Astrocyte (in vitro differentiated cells and primary cell): ENCODE measurements around the gene LRRC4C. TPM values are rescaled to one million over a fixed set of nuclear protein-coding genes. Genes with fewer than 3 reads are reported as not detected.

Experiments used
- DNase-seq: peaks from one replicate; pipeline ENCODE4 v3.0.0-alpha.2; 2010; ENCODE audit warnings: low read depth
- FAIRE-seq: peaks from 2 replicates; lab custom pipeline; 2011; peaks lifted over from hg19 to GRCh38; lab: Jason Lieb, UNC
- H2AFZ ChIP-seq: 2 replicates; pipeline ENCODE4 v1.6.0; 2012; ENCODE audit warnings: low read depth, low read length, inconsistent platforms
- H3K27ac ChIP-seq: 2 replicates; pipeline ENCODE4 v1.5.1; 2011; ENCODE audit warnings: low read depth, low read length, inconsistent platforms
- H3K27me3 ChIP-seq: 2 replicates; pipeline ENCODE4 v1.6.0; 2011; ENCODE audit warnings: low read length, inconsistent platforms; ENCODE audit not compliant: insufficient read depth
- H3K36me3 ChIP-seq: 2 replicates; pipeline ENCODE4 v1.5.1; 2011; ENCODE audit warnings: low read length, inconsistent platforms; ENCODE audit not compliant: insufficient read depth
- H3K4me1 ChIP-seq: 2 replicates; pipeline ENCODE4 v1.5.1; 2011; ENCODE audit warnings: low read length, inconsistent platforms; ENCODE audit not compliant: insufficient read depth
- H3K4me2 ChIP-seq: 2 replicates; pipeline ENCODE4 v1.6.0; 2012; ENCODE audit warnings: low read length, inconsistent platforms
- H3K4me3 ChIP-seq: 2 replicates; pipeline ENCODE4 v1.5.1; 2011; ENCODE audit warnings: low read depth, mild to moderate bottlenecking, low read length, inconsistent platforms; ENCODE audit not compliant: insufficient read depth
- H3K79me2 ChIP-seq: 2 replicates; pipeline ENCODE4 v1.6.0; 2012; ENCODE audit warnings: mild to moderate bottlenecking, low read length, inconsistent platforms; ENCODE audit not compliant: insufficient read depth
- H3K9ac ChIP-seq: 2 replicates; pipeline ENCODE4 v1.6.0; 2012; ENCODE audit warnings: mild to moderate bottlenecking, low read length, inconsistent platforms
- H3K9me3 ChIP-seq: 2 replicates; pipeline ENCODE4 v1.5.1; 2012; ENCODE audit warnings: low read depth, mild to moderate bottlenecking, low read length, inconsistent platforms; ENCODE audit not compliant: insufficient read depth
- H4K20me1 ChIP-seq: 2 replicates; pipeline ENCODE4 v1.6.0; 2012; ENCODE audit warnings: low read length, inconsistent platforms; ENCODE audit not compliant: insufficient read depth
- H3K27ac Mint-ChIP-seq: one replicate; pipeline ENCODE4 v1.8.0; 2021; ENCODE audit warnings: mild to moderate bottlenecking, mixed read lengths; ENCODE audit not compliant: unreplicated experiment
- H3K27me3 Mint-ChIP-seq: one replicate; pipeline ENCODE4 v1.8.0; 2021; ENCODE audit warnings: low read depth, mixed read lengths; ENCODE audit not compliant: unreplicated experiment
- H3K36me3 Mint-ChIP-seq: one replicate; pipeline ENCODE4 v1.8.0; 2021; ENCODE audit warnings: low read depth, mixed read lengths; ENCODE audit not compliant: unreplicated experiment
- H3K4me1 Mint-ChIP-seq: one replicate; pipeline ENCODE4 v1.8.0; 2021; ENCODE audit warnings: low read depth, mixed read lengths; ENCODE audit not compliant: unreplicated experiment
- H3K4me3 Mint-ChIP-seq: one replicate; pipeline ENCODE4 v1.8.0; 2021; ENCODE audit warnings: mild to moderate bottlenecking, moderate library complexity, mixed read lengths; ENCODE audit not compliant: unreplicated experiment
- H3K9me3 Mint-ChIP-seq: one replicate; pipeline ENCODE4 v1.8.0; 2021; ENCODE audit warnings: mild to moderate bottlenecking, mixed read lengths; ENCODE audit not compliant: unreplicated experiment
- EZH2 ChIP-seq: IDR thresholded peaks from 2 replicates; pipeline ENCODE4 v1.6.1; 2012; ENCODE audit warnings: mild to moderate bottlenecking, low read length, inconsistent platforms; ENCODE audit not compliant: insufficient read depth
- total RNA-seq: library from RNA; stranded (reverse); gene quantifications from 2 replicates; pipeline ENCODE4 v1.2.1, GENCODE V29; 2021
- TF ChIP-seq, protein P1 (sequence below): IDR thresholded peaks from 2 replicates; pipeline ENCODE4 v1.5.1; 2011; ENCODE audit warnings: low read depth, mild to moderate bottlenecking, inconsistent platforms, low read length, moderate library complexity; ENCODE audit not compliant: insufficient read depth

LRRC4C gene
- total RNA-seq, 1 donor from 2014 or later = 9.0 TPM

DNA sequence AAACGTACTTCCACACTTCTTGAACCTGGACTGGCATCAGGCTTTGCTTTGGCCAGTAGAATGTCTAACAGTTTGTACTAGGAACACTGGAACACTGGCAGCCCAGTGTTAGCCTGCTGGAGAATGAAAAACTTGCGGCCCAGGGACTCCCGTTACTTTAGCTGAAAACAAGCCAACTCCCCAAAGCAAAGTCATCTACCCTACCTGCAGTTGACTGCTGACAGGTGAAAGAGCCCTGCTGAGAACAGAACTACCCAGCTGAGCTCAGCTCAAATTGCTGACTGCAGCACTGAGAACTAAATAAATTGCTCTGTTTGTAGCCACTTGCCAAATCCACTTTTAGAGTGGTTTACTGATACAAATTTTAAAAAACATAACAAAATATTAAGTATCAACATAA, 342.5 kb downstream of the LRRC4C start:
- Histone ChIP-seq H3K4me2 (no peak overlapping the region), H3K9me3 (no peaks in the 10 kb centered on the region), H4K20me1 (no peaks in the 10 kb centered on the region), H3K27me3 (no peaks in the 10 kb centered on the region), H3K4me3 (no peak overlapping the region), H3K9ac (no peak overlapping the region), H2AFZ (no peak overlapping the region), H3K27ac (no peak overlapping the region), H3K36me3 (no peaks in the 10 kb centered on the region), H3K4me1 (no peaks in the 10 kb centered on the region), H3K79me2 (no peaks in the 10 kb centered on the region)
- no peak overlapping the region for H3K4me3 Mint-ChIP-seq
- TF ChIP-seq EZH2 = no peak
- TF ChIP-seq, protein P1, sequence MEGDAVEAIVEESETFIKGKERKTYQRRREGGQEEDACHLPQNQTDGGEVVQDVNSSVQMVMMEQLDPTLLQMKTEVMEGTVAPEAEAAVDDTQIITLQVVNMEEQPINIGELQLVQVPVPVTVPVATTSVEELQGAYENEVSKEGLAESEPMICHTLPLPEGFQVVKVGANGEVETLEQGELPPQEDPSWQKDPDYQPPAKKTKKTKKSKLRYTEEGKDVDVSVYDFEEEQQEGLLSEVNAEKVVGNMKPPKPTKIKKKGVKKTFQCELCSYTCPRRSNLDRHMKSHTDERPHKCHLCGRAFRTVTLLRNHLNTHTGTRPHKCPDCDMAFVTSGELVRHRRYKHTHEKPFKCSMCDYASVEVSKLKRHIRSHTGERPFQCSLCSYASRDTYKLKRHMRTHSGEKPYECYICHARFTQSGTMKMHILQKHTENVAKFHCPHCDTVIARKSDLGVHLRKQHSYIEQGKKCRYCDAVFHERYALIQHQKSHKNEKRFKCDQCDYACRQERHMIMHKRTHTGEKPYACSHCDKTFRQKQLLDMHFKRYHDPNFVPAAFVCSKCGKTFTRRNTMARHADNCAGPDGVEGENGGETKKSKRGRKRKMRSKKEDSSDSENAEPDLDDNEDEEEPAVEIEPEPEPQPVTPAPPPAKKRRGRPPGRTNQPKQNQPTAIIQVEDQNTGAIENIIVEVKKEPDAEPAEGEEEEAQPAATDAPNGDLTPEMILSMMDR = no peak
- H3K36me3 Mint-ChIP-seq = no peaks in the 10 kb centered on the region
- H3K27me3 Mint-ChIP-seq = no peaks in the 10 kb centered on the region
- no peaks in the 10 kb centered on the region for H3K4me1 Mint-ChIP-seq
- FAIRE-seq (no peak), DNase-seq (no peak)
- no peak overlapping the region for H3K27ac Mint-ChIP-seq
- no peaks in the 10 kb centered on the region for H3K9me3 Mint-ChIP-seq

DNA sequence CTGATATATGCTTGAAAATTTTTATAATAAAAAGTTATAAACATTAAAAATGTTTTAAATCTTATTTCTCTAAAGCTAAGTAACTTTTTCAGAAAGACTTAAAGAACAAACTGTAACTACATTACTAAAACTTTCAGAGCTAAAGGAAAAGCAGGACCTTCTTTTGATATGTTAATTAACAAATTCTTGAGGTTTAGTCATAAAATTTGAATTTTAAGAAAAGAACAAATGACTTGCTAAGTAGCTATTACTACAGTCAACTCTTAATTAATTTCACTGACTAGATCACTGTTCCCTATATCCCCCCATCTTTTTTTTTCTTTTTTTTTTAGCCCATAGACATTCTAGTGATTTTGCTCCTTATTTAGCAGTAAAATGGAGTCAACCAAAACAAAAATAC, 344.4 kb downstream of the LRRC4C start:
- H2AFZ ChIP-seq = no peak overlapping the region
- no peaks in the 10 kb centered on the region for H3K27me3 Mint-ChIP-seq
- H3K27ac ChIP-seq = no peak overlapping the region
- no peak overlapping the region for H3K4me2 ChIP-seq
- H3K36me3 Mint-ChIP-seq = no peaks in the 10 kb centered on the region
- H3K9ac ChIP-seq = no peak overlapping the region
- no peaks in the 10 kb centered on the region for H4K20me1 ChIP-seq
- H3K4me3 ChIP-seq = no peak overlapping the region
- FAIRE-seq = no peak
- no peak overlapping the region for H3K4me3 Mint-ChIP-seq
- no peaks in the 10 kb centered on the region for H3K27me3 ChIP-seq
- no peak for DNase-seq
- H3K36me3 ChIP-seq = no peaks in the 10 kb centered on the region
- no peak for TF ChIP-seq EZH2
- TF ChIP-seq, protein P1 = no peak
- H3K9me3 Mint-ChIP-seq = no peaks in the 10 kb centered on the region
- no peaks in the 10 kb centered on the region for H3K79me2 ChIP-seq
- no peaks in the 10 kb centered on the region for H3K9me3 ChIP-seq
- H3K27ac Mint-ChIP-seq = no peak overlapping the region
- H3K4me1 Mint-ChIP-seq = no peaks in the 10 kb centered on the region
- H3K4me1 ChIP-seq = no peaks in the 10 kb centered on the region

DNA sequence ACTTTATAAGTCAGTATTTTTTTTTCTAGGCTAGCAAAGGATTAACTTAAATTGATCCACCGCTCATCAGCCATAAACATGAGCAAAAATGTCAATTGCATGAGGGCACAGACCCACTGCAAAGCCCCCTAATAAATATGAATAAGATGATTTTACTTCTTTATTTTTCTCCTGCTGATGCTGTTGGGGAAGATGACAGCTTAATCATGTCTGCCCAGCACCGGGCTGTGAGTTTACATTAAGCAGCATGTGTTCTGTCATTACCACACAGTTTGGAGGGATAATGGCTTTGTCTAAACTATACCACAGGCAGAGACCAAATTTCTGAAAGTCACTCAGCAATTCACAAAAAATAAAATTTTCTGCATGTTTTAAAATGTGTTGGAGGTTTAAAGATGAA, 346.3 kb downstream of the LRRC4C start:
- no peaks in the 10 kb centered on the region for H3K27me3 ChIP-seq
- H3K4me1 Mint-ChIP-seq = no peaks in the 10 kb centered on the region
- FAIRE-seq (no peak), DNase-seq (no peak)
- H3K4me1 ChIP-seq = no peaks in the 10 kb centered on the region
- no peaks in the 10 kb centered on the region for H3K36me3 ChIP-seq
- no peaks in the 10 kb centered on the region for H3K27me3 Mint-ChIP-seq
- H3K27ac Mint-ChIP-seq = no peak overlapping the region
- no peaks in the 10 kb centered on the region for H4K20me1 ChIP-seq
- H3K9me3 ChIP-seq = no peaks in the 10 kb centered on the region
- no peaks in the 10 kb centered on the region for H3K79me2 ChIP-seq
- no peak overlapping the region for H3K4me3 ChIP-seq
- H3K36me3 Mint-ChIP-seq = no peaks in the 10 kb centered on the region
- no peak overlapping the region for H3K4me2 ChIP-seq
- no peaks in the 10 kb centered on the region for H3K9me3 Mint-ChIP-seq
- no peak overlapping the region for H3K27ac ChIP-seq
- H3K9ac ChIP-seq = no peak overlapping the region
- TF ChIP-seq EZH2 = no peak
- TF ChIP-seq, protein P1 = no peak
- no peak overlapping the region for H2AFZ ChIP-seq
- no peak overlapping the region for H3K4me3 Mint-ChIP-seq
